ENCODE data around the gene GPR146.
A peak's percentile ranks its signal among the peaks of the same experiment; 100 is the strongest.
"Not testable (repeated sequence)": the region's sequence is repeated elsewhere in the genome, so short reads cannot be mapped to it uniquely, and the experiment has no call there.

GPR146 gene, protein sequence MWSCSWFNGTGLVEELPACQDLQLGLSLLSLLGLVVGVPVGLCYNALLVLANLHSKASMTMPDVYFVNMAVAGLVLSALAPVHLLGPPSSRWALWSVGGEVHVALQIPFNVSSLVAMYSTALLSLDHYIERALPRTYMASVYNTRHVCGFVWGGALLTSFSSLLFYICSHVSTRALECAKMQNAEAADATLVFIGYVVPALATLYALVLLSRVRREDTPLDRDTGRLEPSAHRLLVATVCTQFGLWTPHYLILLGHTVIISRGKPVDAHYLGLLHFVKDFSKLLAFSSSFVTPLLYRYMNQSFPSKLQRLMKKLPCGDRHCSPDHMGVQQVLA

DNA sequence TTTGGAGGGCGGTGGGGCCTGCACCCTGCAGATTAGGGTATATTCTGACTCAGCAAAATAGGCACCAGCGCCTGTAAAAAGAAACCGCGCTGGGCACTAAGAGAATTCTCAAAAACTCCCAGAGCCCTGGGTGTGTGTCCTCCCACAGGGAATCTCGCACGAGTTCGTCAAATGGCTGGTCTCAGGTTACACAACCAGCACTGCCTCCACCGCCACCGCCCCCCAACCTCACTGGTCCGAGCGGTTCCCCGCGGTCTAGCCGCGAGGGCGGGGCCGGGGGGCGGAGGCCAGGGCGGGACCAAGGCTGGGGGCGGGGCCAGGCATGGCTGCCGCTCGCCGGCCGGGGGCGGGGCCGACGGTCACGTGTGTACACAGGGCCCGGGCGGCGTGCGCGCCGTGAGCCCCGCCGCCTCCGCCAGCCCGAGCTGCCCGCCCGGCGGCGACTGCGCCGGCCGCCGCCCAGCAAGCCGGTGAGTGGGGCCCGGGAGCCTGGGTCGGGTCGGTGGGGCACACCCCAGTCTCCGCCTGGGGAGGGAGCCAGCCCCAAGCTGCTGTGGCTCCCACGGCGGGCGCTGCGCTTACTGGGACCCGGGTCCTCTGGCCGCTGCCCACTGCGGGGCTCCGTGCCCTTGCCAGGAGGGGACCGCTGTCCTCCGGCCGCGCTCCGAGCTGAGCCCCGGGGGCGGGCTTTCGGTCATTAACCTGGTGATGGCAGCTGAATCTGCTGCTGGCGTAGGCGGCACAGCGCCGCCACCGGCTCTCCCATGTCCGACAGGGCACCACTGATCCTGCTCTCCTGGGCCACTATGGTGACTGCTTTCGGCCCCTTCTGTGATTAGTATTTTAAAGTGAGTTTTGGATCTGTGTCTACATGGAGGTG lies at the start of gene GPR146:
Gene GPR146, plus strand, starts transcription at position 358 of the 880 bp plus-strand sequence. CDS start 12,970 bp downstream, outside the sequence.
- peak; percentile 99 for DNase-seq

DNA sequence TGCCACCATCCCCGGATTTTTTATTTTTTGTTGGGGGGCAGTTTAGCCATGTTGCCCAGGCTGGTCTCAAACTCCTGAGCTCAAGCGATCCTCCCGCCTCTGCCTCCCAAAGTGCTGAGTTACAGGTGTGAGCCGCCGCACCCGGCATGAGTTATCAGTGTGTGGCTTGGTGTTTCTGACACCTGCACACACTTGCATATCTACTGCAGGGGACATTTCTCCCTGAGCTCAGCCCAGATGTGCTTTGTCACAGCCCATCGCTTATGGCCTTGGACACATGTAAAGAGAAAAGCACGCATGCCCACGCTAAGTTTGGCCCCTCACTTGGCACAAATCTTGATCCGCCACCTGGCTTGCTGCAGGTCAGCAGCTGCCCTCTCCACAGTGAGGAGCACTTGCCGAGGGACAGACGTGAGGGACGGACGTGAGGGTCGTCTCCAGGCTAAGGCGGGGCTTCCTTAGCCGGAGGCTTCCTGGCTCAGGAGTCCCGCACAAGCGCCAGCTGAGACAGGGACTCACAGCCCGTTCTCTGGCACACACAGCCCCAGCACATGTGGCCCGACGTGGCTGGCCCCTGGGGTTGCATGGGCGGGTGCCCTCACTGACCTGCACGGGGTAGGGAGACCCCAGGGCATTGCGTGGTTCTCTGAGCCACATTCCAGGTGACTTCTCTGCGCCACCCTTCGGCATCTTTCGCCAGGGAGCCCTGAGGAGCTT lies 49.6 kb upstream of the GPR146 start:
- no peak for DNase-seq

DNA sequence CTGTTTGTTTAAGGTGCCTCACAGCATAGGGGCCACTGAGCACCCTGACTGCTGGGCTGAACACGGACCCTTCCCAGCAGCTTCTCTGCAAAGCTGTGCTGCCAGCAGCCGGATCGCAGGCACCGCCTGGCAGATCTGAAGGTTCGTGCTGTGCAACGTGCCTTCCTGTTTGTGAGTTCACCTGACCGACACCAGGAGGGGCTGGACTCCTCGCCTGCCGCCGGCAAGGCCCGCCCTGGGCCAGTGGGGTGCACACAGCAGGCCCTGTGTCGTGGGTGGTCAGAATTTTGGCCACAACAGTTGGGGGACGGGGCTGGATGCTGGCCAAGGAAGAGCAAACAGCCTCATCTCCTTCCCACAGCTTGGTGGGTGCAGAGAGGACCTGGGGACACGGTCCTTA lies 48.8 kb upstream of the GPR146 start:
- DNase-seq, result no peak

DNA sequence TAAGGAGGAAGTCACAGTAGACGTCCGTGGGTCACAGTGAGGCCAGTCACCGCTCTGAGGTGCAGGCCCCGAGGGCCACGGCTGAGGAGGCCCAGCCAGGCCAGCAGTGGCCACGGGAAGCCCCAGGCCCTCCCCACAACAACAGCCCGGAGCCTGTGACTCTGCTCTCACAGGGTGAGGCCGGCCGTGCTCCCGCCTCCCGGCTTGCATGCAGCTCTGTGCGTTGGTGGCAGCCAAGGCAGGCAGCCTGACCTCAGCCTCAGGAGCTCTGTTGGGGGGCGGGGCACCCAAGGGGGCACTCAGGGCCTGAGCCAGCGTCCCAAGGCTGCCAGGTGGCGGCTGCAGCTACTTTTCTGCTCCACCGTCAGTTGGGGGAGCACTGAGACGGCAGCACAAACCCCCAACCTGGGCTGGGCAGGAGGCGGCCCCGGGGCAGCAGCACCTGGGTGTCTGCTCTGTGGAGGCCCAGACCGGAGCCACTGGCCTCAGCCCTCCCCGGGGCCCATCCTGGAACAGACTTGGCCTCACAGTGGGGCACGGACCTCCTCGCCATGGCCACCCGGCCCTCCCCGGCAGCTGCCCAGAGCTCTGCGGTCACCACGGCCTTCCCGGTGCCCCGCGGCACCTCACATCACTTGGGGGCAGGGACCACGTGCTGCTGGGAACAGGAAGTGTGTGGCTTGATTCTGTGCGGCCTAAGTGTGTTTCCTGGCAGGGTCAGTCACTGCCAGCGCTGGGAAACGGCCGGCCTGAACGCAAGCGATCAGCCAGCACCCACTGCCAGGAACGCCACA lies 48.1 kb upstream of the GPR146 start:
- DNase-seq, result no peak

DNA sequence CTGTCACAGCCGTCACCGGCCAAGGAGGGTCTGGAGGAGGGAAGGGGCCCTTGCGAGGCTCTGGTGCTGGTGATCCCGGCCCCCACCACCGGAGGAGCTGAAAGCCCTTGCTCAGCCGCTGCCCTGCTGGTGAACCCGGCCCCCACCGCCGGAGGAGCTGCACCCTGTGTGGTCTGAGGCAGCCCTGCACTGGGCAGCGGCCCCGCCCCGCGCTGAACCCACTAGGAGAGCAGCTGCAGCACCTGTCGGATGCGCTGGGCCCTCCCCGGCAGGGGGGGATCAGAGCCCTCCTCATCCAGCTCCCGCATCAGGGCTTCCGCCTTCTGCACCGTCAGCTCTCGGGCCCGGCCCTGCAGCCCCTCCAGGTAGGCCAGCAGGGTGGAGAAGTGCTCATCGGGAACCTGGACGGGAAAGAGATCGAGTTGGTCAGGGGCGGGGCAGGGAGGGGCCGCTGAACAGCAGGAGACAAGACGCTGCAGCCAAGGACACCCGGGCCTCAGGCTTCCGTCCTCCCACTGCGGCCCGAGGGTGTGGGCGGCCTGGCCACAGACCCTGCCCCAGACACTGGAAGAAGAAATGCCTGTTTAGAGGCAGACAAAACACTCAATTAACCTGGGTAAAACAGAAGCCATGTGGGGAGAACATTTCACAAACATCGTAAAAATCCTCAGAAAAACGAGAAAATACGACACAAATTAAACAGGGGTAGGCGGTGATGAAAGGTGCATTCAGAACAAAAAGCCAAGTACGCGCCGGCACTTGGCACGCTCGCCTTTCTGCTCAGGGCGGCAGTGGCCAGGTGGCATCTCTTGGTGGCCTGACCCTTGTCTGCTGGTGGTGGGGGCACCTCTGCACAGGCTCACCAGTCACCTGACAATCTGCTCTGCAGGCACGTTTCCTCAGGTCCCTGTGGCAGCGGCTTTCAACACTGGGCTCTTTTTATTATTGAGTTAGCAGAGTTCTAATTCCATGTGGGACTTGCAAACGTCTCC lies 46.6 kb upstream of the GPR146 start:
- DNase-seq, result peak; percentile 82

DNA sequence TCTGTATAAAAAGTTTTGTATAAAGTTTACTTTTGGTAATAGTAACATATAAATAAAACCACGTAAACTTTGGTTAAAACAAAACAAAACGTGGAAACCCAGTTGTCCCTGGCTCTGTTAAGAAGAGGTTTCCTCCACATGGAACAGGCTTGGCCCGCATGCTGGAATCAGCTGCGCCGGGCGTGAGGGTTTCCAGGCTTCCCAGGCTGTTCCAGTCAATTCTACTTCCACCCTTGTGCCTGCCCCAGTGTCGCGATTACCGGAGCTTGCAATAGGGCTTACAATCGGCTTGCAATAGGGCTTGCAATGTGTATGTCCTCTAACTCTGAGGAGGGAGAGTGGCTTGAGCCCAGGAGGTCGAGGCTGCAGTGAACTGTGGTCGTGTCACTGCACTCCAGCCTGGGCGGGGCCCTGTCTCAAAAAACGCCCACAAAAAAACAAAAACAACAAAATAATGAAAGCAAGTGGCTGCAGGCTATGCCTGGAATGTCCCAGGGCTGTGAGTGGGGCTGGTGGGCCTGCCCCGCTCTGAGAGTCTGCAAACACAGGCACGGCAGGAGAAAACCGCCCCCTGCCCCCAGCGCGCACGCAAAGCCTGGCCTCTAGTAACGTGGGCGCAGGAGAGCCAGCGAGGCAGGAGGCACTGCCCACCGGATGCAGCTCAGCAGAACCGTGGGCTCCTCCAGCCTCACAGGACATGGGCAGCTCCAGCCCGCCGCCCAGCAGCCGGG lies 45.0 kb upstream of the GPR146 start:
- DNase-seq, result peak; percentile 71

DNA sequence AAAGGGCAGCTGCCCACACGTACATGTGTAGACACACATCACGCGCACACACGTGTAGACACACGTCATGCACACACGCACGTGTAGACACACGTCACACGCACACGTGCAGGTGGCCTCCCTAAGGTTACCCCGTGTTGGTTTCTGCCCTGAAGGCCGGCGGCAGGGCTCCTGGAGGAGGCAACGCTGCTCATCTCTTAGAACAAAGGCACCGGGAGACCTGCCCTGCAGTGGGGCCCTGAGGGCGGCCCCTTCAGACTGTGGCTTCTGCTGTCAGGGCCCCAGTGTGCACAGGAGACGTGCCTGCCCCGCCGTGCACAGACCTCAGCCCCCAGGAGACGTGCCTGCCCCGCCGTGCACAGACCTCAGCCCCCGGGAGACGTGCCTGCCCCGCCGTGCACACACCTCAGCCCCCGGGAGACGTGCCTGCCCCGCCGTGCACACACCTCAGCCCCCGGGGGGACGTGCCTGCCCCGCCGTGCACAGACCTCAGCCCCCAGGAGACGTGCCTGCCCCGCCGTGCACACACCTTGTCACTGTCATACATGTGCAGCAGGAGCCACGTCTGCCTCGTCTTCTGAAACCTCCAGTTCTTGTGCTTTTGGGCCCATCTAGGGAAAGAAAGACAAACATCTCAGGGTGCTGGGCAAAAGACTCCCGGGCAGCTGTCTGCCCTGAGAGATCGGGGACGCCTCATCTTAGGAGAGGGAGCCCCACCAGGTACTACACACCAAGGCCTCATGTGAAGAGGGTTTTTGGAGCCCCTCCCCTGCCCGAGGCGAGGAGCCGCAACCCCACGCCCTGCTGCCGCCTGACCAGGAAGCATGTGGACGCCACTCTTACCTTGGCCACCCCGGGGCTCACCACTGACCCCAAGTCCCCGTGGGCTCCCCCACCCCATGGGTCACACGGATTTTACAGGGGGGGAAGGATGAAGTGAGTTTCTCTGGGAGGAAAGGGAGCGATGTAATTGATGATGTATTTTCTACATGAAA lies 44.1 kb upstream of the GPR146 start:
- DNase-seq, result no peak

DNA sequence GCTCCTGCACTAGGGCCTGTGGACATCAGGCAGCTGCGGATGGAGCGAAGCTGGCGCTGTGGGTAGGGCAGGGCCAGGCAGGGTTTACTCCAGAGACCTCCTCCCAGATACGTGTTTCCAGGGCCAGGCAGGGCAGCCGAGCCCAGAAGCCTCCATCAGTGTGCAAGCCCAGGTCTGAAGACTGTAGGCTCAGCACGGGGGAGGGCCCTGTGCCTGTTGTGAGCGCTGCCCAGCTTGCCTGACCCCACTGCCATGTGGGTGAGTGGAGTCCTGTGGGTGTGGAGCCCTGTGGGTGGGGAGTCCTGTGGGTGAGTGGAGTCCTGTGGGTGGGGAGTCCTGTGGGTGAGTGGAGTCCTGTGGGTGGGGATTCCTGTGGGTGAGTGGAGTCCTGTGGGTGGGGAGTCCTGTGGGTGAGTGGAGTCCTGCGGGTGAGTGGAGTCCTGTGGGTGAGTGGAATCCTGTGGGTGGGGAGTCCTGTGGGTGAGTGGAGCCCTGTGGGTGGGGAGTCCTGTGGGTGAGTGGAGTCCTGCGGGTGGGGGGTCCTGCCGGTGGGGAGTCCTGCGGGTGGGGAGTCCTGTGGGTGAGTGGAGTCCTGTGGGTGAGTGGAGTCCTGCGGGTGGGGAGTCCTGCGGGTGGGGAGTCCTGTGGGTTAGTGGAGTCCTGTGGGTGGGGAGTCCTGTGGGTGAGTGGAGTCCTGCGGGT lies 43.1 kb upstream of the GPR146 start:
- peak; percentile 79 for DNase-seq

DNA sequence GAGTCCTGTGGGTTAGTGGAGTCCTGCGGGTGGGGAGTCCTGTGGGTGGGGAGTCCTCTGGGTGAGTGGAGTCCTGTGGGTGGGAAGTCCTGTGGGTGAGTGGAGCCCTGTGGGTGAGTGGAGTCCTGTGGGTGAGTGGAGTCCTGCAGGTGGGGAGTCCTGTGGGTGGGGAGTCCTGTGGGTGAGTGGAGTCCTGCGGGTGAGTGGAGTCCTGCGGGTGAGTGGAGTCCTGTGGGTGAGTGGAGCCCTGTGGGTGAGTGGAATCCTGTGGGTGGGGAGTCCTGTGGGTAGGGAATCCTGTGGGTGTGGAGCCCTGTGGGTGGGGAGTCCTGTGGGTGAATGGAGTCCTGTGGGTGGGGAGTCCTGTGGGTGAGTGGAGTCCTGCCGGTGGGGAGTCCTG lies 42.3 kb upstream of the GPR146 start:
- DNase-seq, result not testable (repeated sequence)

DNA sequence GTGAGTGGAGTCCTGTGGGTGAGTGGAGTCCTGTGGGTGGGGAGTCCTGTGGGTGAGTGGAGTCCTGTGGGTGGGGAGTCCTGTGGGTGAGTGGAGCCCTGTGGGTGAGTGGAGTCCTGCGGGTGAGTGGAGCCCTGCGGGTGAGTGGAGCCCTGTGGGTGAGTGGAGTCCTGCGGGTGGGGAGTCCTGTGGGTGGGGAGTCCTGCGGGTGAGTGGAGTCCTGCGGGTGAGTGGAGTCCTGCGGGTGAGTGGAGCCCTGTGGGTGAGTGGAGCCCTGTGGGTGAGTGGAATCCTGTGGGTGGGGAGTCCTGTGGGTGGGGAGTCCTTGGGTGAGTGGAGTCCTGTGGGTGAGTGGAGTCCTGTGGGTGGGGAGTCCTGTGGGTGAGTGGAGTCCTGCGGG lies 41.9 kb upstream of the GPR146 start:
- not testable (repeated sequence) for DNase-seq

DNA sequence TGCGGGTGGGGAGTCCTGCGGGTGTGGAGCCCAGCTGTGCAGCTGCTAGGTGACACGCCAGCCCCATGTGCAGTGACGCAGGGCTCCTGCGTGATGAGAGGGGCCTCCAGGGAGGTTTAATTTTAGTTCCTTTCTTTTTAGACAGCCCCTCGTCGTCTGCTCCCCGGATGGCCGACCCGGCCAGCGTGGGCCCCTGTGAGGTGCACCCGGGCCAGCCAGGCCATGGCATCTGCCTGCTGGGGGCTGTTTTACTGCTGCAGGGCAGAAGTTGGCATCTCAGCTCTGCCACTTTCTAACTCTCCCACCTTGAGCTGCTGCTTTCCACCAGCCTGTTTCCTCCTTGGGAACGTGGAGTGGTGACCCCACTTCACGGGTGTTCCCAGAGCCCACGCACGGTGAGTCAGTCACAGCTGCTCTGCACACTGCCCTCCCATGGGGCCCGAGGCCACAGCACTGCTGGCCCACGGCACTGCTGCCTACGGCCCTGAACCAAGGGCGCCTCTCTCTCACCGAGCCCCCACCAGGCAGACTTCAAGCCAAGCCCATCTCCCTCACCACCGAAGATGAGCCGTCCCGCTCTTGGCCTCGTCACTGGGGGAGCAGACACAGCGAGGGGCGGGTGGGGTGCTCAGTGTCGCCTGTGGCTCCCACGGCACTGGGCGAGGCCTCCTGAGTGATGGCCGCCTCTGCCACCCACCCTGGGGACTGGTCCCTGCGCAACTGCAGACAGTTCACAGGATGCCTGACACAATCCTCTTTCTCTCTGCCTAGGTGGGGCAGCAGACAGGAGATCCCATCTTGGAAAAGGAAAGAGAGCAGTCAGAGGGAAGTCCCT lies 40.1 kb upstream of the GPR146 start:
- no peak for DNase-seq

DNA sequence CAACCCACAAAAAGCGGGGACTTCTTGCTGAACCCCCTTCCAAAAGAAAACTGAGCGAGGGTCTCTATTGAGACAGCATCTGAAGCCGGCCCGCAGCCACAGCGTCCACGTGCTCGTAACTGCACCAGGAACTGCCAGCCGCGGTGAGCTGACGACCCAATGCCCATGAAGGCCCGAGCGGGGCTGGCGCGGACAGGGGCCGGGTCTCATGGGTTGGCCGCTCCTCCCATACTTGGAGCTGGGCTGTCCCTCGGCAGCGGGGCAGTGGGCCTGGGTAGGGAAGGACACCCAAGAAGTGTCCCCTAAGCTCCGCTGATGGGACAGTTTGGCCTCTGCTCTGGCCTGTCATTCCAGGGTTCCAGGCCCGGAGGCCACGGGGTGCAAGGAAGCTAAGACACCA lies 39.0 kb upstream of the GPR146 start:
- DNase-seq, result no peak

DNA sequence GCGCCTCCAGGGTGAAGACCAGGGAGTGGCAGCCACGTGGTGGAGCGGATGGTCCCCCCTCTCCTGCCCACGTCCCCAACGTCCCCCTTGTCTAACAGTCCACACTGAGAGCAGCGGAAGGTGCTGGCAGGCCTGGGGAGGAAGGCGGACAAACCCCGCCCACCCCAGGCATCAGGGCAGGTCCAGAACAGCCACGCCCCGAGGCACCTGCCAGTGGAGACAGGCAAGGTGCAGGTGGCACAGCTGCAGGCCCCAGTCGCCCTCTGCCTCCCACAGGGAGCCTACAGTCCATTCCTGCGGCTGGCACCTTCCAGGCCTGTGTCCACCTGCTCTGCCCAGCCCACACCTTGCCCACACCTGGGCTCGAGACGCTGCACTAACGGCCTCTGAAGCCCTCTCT lies 36.4 kb upstream of the GPR146 start:
- no peak for DNase-seq

DNA sequence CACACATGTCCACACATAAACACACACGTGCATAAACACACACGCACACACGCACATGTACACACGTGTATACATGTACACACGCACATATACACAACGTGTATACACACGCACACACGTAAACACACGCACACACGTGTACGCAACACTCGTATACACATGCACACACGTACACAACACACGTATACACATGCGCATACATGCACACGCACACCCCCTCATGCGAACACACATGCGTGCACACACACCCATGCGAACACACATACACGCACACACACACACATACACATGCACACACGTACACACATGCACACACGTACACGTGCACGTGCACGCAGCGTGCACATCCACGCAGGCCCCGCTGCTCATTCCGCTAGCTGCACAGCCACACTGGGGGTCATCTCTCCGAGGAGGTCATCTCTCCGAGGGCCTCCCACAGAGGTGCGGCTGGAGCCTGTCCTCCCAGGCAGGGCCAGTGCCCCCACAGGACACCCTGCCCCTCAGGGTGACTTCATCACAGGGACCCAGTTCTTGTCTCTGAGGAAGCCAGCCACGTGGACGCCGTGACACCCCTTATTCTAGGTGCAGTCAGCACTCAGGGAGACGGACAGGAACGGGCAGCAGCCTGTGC lies 35.5 kb upstream of the GPR146 start:
- no peak for DNase-seq

DNA sequence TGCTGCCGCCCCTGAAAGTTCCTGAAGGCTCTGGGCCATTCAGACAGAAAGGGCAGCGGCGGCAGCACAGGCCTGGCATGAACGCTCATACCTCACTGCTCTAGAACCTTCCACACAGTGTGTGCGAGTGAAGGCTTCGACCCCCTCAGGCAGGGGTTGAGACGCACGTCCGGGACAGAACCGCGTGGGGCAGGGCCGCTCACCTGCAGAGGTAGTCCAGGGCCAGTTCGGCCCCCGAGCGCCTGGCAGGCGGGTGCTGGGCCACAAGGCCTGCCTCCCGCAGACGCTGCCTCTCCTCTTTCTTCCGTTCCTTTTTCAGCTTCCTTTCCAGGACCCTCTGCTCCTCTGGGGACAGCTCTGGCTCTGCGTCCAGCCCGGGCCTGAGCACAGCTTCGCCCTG lies 34.6 kb upstream of the GPR146 start:
- no peak for DNase-seq

DNA sequence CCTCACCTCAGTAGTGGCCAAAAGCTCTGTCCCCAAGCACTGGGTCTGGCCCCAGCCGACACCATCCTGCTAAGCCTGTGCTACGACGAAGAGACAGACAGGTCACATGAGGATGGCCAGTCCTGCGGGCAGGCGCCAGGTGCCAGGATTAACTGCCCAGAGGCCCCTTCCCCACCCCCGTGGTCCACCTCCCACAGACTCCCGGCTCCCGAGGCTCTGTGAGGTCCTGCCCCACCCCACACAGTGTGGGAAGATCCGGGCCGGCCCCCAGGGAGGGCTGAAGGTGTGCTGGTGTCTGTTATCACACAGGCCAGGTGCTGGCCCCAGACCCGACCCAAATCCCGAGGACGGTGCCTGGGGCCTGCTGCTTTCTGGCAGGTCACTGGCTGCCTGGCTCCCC lies 34.1 kb upstream of the GPR146 start:
- no peak for DNase-seq

Data from islet precursor cell (in vitro differentiated cells).